ENCODE results near the gene ZNF230.

Gene ZNF230

DNA sequence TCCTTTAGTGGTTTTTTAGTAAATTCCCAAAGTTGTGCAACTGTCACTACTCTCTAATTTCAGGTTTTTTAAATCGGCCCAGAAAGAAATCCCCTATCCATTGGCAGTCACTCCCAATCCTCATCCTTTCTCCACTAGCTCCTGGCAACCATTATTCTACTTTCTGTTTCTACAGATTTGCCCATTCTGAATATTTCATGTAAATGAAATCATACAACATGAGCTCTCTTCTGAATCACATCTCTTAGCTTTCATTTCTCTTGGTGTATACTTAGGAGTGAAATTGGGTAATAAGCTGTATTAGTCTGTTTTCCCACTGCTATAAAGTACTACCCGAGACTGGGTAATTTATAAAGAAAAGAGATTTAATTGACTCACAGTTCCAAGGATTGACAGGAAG lies 39.4 kb downstream of the ZNF230 start:
- DNase-seq (ENCODE audit: low spot score): no peak

DNA sequence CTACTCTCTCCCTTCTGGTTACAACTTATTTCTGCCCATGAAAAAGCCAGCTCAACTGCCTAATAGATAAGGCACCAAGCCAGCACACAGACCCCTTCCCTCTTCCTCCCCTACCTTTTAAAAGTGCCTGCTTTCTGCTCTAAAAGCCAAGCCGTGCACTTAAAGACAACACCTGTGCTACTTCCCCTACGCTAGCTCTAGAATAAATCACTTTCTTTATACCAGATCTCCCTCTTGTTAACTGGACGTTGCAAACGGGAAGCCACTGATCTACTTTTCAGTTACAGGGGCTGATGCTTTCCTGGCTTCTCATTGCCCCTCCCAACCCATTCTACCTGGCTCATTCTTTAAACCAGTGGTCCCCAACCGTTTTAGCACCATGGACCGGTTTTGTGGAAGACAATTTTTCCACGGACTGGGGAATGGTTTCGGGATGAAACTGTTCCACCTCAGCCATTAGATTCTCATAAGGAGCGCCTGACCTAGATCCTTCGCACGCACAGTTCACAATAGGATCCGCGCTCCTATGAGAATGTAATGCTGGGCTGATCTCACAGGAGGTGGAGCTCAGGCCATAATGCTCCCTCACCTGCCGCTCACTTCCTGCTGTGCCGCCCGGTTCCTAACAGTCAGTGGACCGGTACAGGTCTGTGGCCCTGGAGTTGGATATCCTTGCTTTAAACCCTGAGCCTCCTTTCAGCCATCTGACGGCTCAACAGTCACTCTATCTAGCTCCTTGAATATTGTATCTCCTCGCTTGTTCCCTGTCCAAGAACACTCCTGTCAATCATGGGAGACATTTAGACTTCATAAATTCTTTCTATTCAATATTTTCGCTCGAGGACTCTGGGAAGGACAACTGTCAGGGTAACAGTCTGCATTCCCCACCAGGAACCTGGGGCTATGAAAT lies 48.2 kb downstream of the ZNF230 start:
- DNase-seq (ENCODE audit: low spot score): peak; percentile 34

DNA sequence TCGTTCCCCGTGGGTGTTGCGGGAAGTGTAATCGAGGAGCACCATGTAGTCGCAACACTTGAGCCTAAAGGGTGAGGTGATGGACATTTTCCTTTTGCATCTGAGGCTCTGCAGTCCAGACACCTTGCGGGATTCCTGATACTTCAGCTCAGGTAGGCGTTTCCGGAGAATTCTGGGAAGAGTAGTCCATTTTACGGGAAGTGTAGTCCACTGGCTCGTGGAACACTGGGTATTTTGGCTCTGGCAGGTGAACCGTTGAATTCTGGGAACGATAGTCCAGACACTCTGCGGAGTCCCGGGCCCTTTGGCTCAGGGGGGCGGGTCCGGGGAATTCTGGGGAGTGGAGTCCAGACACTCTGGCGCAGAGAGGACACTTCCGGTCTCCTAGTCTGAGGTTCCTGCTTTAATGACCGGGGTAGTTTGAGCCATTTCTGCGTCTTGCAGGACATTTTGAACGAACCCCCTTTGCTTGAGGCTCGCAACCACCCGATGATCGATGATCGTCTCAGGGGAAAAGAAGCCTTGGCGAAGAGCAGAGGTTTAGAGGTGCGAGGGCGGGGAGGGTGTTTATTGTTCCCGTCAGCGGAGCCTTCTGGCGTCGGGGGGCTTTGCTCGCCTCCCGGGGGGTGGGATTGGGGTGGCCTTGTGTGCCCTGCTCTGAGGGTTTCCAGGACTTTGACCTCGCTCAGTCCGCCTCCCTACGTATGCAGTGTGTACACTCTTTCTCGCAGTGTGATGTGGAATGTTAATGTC lies 49.1 kb downstream of the ZNF230 start, which contains the start of gene ZNF223:
TSS of gene ZNF223 (plus strand) at position 387 of the 753 bp plus-strand sequence. CDS start 3,141 bp downstream, outside the sequence.
- peak; percentile 97 for DNase-seq (ENCODE audit: low spot score)

DNA sequence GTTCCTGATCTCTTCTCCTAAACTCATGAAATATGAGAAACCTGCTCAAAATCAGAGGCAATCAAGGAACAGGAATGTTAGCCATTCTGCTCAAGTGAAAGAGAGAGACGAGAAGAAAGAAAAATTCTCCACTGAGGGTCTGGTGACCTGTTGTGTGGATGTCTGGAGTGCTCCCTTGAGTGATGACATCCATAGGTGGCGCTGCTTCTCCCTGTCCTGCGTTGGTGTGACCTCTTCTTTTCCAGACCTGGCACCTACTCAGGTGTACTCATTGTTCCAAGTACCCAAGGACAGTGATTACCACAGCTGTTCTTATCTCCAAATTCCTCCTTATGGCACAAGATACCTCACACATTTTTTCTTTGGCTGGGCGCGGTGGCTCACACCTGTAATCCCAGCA lies 53.1 kb downstream of the ZNF230 start:
- DNase-seq (ENCODE audit: low spot score): no peak

DNA sequence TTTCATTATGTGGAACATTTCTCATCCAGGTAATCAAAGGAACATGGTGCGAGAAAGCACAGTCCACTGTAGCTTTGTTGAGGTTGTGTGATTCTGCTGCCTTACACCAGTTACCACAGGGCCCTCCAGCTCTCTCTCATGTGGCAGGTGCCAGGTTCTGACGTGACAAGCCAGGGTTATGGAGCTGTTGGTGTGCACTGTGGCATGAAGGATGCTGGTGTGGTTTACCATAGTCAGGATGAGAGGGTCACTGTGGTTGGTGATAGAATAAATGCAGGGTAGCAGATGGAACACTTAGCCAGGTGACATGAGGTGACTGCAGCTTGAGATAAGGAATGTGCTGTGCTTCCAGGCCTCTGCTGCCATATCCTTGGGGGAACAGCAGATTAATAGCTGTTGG lies 56.5 kb downstream of the ZNF230 start:
- DNase-seq (ENCODE audit: low spot score): no peak

DNA sequence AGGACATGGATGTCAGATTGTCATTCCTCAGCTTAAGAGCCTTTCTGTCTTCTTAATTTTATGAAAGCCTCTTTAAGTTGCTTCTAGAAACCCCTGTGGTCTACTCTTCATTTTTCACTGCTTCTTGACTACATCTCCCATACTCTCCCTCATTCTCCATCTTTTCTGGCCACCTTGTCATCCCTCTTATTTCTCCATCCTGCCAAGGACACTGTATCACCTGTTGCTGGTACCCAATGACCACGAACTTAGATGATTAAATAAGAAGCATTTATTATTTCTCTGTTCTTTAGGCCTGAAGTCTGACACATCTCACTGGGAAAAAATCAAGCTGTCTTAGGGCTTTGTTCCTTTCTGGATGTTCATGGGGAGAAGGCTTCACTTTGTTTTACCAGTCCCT lies 58.3 kb downstream of the ZNF230 start:
- DNase-seq (ENCODE audit: low spot score): no peak

Measured in Ammon's horn (tissue), 1 donor.